ENCODE measurements around the gene L3MBTL1.

L3MBTL1 gene

DNA sequence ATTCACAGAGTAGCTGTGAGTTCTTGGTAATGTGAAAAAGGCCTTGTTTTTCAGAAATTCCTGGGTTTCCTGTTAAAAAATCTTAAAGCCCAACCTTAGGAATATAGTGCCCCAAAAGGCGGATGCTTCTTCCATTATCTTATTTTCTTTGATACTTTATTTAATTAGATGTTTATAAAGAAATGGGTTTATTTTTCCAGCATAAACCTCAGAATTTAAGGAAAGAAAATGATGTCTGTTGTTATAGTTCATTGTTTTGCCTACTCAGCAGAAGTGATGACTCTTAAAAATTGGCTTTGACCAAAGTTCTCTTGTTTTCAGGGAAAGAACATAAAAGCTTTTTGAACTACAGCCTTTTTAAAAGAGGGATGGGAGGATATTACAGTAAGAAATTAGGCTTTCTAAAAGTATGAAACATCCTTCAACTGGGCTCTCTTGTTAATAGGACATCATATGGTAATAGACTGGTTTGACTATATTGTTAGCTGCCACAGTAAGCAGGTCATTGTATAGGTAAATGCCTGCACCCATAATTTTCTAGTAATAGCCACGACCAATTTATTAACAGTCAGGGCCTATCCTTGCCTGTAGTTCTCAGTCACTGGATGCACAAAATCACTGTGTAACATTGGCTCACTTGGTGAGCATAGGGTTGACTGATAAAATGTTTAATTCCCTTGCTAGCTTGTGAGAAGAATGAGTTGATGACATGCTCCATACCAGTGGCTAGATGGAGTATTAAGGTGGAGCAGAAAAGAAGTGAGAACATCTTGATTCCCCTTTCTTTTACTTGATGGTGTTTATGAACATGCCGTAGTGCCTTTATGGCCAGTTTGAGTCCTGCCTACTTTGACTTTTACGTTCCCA is 44.6 kb upstream of the L3MBTL1 start:
- TF ChIP-seq, protein P1, sequence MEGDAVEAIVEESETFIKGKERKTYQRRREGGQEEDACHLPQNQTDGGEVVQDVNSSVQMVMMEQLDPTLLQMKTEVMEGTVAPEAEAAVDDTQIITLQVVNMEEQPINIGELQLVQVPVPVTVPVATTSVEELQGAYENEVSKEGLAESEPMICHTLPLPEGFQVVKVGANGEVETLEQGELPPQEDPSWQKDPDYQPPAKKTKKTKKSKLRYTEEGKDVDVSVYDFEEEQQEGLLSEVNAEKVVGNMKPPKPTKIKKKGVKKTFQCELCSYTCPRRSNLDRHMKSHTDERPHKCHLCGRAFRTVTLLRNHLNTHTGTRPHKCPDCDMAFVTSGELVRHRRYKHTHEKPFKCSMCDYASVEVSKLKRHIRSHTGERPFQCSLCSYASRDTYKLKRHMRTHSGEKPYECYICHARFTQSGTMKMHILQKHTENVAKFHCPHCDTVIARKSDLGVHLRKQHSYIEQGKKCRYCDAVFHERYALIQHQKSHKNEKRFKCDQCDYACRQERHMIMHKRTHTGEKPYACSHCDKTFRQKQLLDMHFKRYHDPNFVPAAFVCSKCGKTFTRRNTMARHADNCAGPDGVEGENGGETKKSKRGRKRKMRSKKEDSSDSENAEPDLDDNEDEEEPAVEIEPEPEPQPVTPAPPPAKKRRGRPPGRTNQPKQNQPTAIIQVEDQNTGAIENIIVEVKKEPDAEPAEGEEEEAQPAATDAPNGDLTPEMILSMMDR (conservative IDR thresholded peaks at IDR 0.05; ENCODE audit: low read length): no peak
- no peak for DNase-seq (ENCODE audit: low read depth)
- no peak overlapping the region for H3K4me3 ChIP-seq (ENCODE audit: low read length)

DNA sequence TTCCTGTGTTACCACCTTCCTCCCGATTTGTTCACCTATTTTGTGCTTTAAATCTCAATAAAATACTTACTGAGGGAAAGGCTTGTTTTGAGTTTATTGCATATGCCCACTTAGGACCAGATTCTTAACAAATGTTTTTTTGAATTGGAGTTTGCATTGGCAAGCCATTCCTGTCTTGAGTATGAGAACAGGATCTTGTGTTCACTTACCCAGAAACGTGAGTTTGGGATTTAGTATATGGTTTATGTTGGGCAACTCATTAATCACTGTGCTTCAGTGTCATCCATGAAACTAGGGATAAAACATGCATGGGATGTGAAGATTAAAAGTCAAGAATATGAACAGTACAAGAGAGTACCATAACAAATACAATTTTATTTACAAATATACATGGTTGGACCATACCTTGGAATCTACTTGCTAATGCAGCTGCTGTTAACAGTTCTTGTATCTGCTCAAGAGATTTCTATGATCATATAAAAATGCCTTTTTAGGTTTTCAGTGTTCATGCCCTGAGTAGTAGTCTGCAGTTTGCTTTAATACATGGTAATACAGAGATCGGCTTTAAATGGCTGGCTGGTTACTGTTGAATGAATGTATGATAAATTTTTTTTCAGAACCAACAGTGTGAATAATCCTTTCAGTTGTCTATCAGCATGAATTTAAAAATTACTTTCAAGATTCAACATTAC is 43.8 kb upstream of the L3MBTL1 start:
- TF ChIP-seq, protein P1 (conservative IDR thresholded peaks at IDR 0.05; ENCODE audit: low read length): no peak
- DNase-seq (ENCODE audit: low read depth): no peak
- H3K4me3 ChIP-seq (ENCODE audit: low read length): no peak overlapping the region

DNA sequence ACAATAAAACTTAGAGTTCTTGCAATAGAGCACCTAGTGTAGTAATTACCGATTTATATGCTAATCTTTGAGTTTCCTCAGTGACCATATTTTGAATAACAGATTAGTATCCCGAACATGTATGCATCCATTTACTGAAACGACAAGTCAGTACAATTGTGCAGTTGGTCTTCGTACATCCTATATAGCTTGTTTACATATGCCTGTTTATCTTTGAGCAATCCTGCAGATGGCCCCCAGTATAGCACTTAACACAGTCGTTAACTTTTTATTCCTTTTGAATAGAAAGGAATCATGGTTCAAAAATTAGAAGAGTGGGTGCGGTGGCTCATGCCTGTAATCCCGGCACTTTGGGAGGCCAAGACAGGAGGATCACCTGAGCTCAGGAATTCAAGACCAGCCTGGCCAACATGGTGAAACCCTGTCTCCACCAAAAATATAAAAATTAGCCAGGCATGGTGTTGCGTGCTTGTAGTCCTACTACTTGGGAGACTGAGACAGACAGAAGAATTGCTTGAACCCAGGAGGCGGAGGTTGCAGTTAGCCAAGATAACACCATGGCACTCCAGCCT is 43.2 kb upstream of the L3MBTL1 start:
- DNase-seq (ENCODE audit: low read depth): no peak
- TF ChIP-seq, protein P1 (conservative IDR thresholded peaks at IDR 0.05; ENCODE audit: low read length): no peak
- no peak overlapping the region for H3K4me3 ChIP-seq (ENCODE audit: low read length)

DNA sequence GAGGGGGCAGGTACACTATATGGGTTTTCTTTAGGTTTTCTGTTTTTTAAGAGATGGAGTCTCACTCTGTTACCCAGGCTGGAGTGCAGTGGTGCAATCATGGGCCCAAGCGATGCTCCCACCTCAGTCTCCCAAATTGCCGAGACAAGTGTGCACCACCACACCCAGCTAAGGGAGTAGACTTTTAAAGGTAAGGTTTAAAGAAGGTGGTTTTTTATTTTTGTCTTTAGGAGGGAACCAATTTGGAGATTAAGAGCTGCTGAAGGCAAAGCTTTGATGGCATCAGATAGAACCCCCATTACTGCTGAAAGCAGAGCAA is 41.9 kb upstream of the L3MBTL1 start:
- DNase-seq (ENCODE audit: low read depth): no peak
- no peak overlapping the region for H3K4me3 ChIP-seq (ENCODE audit: low read length)
- TF ChIP-seq, protein P1 (conservative IDR thresholded peaks at IDR 0.05; ENCODE audit: low read length): no peak

DNA sequence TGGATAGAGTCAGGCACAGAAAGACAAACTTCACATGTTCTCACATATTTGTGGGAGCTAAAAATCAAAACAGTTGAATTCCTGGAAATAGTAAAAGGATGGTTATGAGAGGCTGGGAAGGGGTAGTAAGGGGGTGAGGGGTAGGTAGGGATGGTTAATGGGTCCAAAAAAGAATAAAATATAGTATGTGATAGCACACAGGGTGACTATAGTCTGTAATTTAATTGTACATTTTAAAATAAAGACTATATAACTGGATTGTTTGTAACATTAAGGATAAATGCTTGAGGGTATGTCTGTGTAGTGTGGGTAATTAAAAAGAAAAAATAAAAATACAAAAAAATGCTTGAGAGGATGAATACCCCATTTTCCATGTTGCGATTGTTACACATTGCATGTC is 39.9 kb upstream of the L3MBTL1 start:
- no peak overlapping the region for H3K4me3 ChIP-seq (ENCODE audit: low read length)
- TF ChIP-seq, protein P1 (conservative IDR thresholded peaks at IDR 0.05; ENCODE audit: low read length): no peak
- no peak for DNase-seq (ENCODE audit: low read depth)

DNA sequence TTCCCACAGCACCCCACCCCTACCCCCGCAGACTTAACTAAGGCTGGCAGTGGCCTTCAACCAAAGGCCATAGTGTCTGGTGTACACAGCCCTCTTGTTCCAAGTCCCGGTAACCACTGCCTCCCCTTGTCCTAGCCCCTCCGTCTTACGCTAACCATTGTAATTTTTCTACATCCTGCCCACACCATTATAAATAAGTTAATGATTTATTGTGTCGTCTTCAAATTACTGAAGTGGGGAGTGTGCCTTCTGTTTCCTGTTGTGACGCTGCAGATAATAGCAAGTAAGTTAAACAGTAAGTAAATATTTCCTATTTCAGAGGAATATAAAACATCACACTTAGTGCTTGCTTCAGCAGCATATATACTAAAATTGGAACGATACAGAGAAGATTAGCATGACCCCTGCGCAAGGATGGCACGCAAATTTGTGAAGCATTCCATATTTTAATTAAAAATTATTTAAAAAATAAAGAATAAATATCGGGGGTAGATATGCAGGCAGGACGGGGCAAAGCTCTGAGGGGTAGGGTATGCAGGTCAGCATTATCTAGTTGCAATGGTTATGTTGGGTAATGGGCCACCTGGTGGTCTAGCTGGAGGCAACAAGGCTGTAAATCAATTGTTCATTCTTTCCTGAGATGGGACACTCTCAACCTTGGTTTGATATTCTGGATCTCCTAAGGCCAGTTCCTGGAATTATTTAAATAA is 34.7 kb upstream of the L3MBTL1 start:
- H3K4me3 ChIP-seq (ENCODE audit: low read length): no peak overlapping the region
- no peak for DNase-seq (ENCODE audit: low read depth)
- TF ChIP-seq, protein P1 (conservative IDR thresholded peaks at IDR 0.05; ENCODE audit: low read length): no peak
